Activated T-cell treated with anti-CD3 and anti-CD28 coated beads for 4 hours (primary cell): Measurements from ENCODE around the gene SLC39A1.
"Not testable (repeated sequence)": the region's sequence is repeated elsewhere in the genome, so short reads cannot be mapped to it uniquely, and the experiment has no call there.

Experiments used
- DNase-seq: peaks from one replicate; pipeline ENCODE4 v3.0.0-alpha.2; 2020

Gene SLC39A1

GRCh38 chr1:153963030-153963849, at the start of gene SLC39A1:
Gene SLC39A1, minus strand, starts transcription at chr1:153963537. Its CDS starts 822 bp downstream, at chr1:153962715.
- peak; percentile 94 for DNase-seq

- not testable (repeated sequence) for DNase-seq
These were observed 49.2 kb upstream of the SLC39A1 start for GRCh38 chr1:154012543-154012942.

- DNase-seq = no peak
These were observed 48.8 kb upstream of the SLC39A1 start for GRCh38 chr1:154012129-154012528.

- DNase-seq = no peak
These were observed 42.8 kb upstream of the SLC39A1 start for GRCh38 chr1:154006136-154006535.

GRCh38 chr1:154000420-154000819, 37.1 kb upstream of the SLC39A1 start:
- DNase-seq = no peak

GRCh38 chr1:153996882-153997281, 33.5 kb upstream of the SLC39A1 start:
- DNase-seq = not testable (repeated sequence)

- no peak for DNase-seq
These were observed 32.3 kb upstream of the SLC39A1 start for GRCh38 chr1:153995640-153996039.

GRCh38 chr1:153995202-153995601, 31.9 kb upstream of the SLC39A1 start:
- no peak for DNase-seq

GRCh38 chr1:153991806-153992205, 28.5 kb upstream of the SLC39A1 start:
- DNase-seq = no peak

- no peak for DNase-seq
These were observed 27.9 kb upstream of the SLC39A1 start for GRCh38 chr1:153991151-153991630.

- peak; percentile 79 for DNase-seq
These were observed 27.3 kb upstream of the SLC39A1 start, which contains the start of gene RPS27 for GRCh38 chr1:153990468-153991150. Gene RPS27, plus strand, starts transcription at chr1:153990762. Its CDS starts 35 bp downstream, at chr1:153990797.

- no peak for DNase-seq
These were observed 24.3 kb upstream of the SLC39A1 start for GRCh38 chr1:153987621-153988020.

- no peak for DNase-seq
These were observed 22.8 kb upstream of the SLC39A1 start, which contains the start of gene RAB13 for GRCh38 chr1:153985941-153986761. Gene RAB13, minus strand, starts transcription at chr1:153986339. Its CDS starts 103 bp downstream, at chr1:153986236.

- peak; percentile 39 for DNase-seq
These were observed 22.1 kb upstream of the SLC39A1 start for GRCh38 chr1:153985341-153985912.

GRCh38 chr1:153984123-153984894, 21.0 kb upstream of the SLC39A1 start:
- DNase-seq = no peak

GRCh38 chr1:153981735-153982134, 18.4 kb upstream of the SLC39A1 start:
- DNase-seq = not testable (repeated sequence)

- DNase-seq = not testable (repeated sequence)
These were observed 15.8 kb upstream of the SLC39A1 start for GRCh38 chr1:153979091-153979490.

- DNase-seq = no peak
These were observed 15.1 kb upstream of the SLC39A1 start for GRCh38 chr1:153978274-153978909.

- DNase-seq = peak; percentile 76
These were observed 14.2 kb upstream of the SLC39A1 start, which contains the start of gene JTB for GRCh38 chr1:153977250-153978240. Gene JTB, minus strand, starts transcription at chr1:153977674. Its CDS starts 422 bp downstream, at chr1:153977252.

GRCh38 chr1:153976819-153977249, 13.5 kb upstream of the SLC39A1 start:
- DNase-seq = no peak
